HEK293 (cell line): Measurements from ENCODE around the gene TUBB3.
A peak's percentile ranks its signal among the peaks of the same experiment; 100 is the strongest.

ENCODE experiments used
- GFI1B ChIP-seq: fragments of 450-650 bp; formaldehyde crosslinking; IDR thresholded peaks from 2 replicates; pipeline ENCODE4 v1.5.1; 2016; ENCODE audit warnings: missing biosample characterization, missing genetic modification characterization
- MYNN ChIP-seq: fragments of 450-650 bp; formaldehyde crosslinking; IDR thresholded peaks from 2 replicates; pipeline ENCODE4 v1.5.1; 2016; ENCODE audit warnings: missing biosample characterization, missing genetic modification characterization, borderline replicate concordance
- OSR2 ChIP-seq: fragments of 450-650 bp; formaldehyde crosslinking; IDR thresholded peaks from 2 replicates; pipeline ENCODE4 v1.5.1; 2016; ENCODE audit warnings: missing biosample characterization, missing genetic modification characterization
- REPIN1 ChIP-seq: fragments of 450-650 bp; formaldehyde crosslinking; IDR thresholded peaks from 2 replicates; pipeline ENCODE4 v1.5.1; 2017; ENCODE audit warnings: missing biosample characterization, missing genetic modification characterization, low read depth
- ZBTB17 ChIP-seq: fragments of 450-650 bp; formaldehyde crosslinking; IDR thresholded peaks from 2 replicates; pipeline ENCODE4 v1.5.1; 2016; ENCODE audit warnings: missing biosample characterization, missing genetic modification characterization
- ZFP37 ChIP-seq: fragments of 450-650 bp; formaldehyde crosslinking; IDR thresholded peaks from 2 replicates; pipeline ENCODE4 v1.5.1; 2016; ENCODE audit warnings: missing biosample characterization, missing genetic modification characterization
- ZNF10 ChIP-seq: fragments of 450-650 bp; formaldehyde crosslinking; IDR thresholded peaks from 2 replicates; pipeline ENCODE4 v1.5.1; 2017; ENCODE audit warnings: missing biosample characterization, missing genetic modification characterization
- ZNF146 ChIP-seq: fragments of 450-650 bp; formaldehyde crosslinking; IDR thresholded peaks from 2 replicates; pipeline ENCODE4 v1.5.1; 2016; ENCODE audit warnings: missing biosample characterization, missing genetic modification characterization
- ZNF155 ChIP-seq: fragments of 450-650 bp; formaldehyde crosslinking; IDR thresholded peaks from 2 replicates; pipeline ENCODE4 v1.5.1; 2016; ENCODE audit warnings: missing biosample characterization, missing genetic modification characterization
- ZNF214 ChIP-seq: fragments of 450-650 bp; formaldehyde crosslinking; IDR thresholded peaks from 2 replicates; pipeline ENCODE4 v1.5.1; 2017; ENCODE audit warnings: missing biosample characterization, mild to moderate bottlenecking, missing genetic modification characterization, borderline replicate concordance
- ZNF221 ChIP-seq: fragments of 450-650 bp; formaldehyde crosslinking; IDR thresholded peaks from 2 replicates; pipeline ENCODE4 v1.5.1; 2017; ENCODE audit warnings: missing biosample characterization, missing genetic modification characterization, borderline replicate concordance
- ZNF266 ChIP-seq: fragments of 450-650 bp; formaldehyde crosslinking; IDR thresholded peaks from 2 replicates; pipeline ENCODE4 v1.5.1; 2016; ENCODE audit warnings: missing biosample characterization, missing genetic modification characterization, low read depth
- ZNF302 ChIP-seq: fragments of 450-650 bp; formaldehyde crosslinking; IDR thresholded peaks from 2 replicates; pipeline ENCODE4 v1.5.1; 2016; ENCODE audit warnings: missing biosample characterization, missing genetic modification characterization, low read depth
- ZNF341 ChIP-seq: fragments of 450-650 bp; formaldehyde crosslinking; IDR thresholded peaks from 2 replicates; pipeline ENCODE4; 2016; ENCODE audit warnings: low read depth, missing biosample characterization, missing genetic modification characterization
- ZNF48 ChIP-seq: fragments of 450-650 bp; formaldehyde crosslinking; IDR thresholded peaks from 2 replicates; pipeline ENCODE4 v1.5.1; 2016; ENCODE audit warnings: missing biosample characterization, missing genetic modification characterization
- ZNF544 ChIP-seq: fragments of 450-650 bp; formaldehyde crosslinking; IDR thresholded peaks from 2 replicates; pipeline ENCODE4 v1.5.0; 2017; ENCODE audit warnings: missing biosample characterization, missing genetic modification characterization
- ZNF558 ChIP-seq: fragments of 450-650 bp; formaldehyde crosslinking; IDR thresholded peaks from 2 replicates; pipeline ENCODE4 v1.5.1; 2016; ENCODE audit warnings: missing biosample characterization, missing genetic modification characterization
- ZNF561 ChIP-seq: fragments of 450-650 bp; IDR thresholded peaks from 2 replicates; pipeline ENCODE4 v1.5.1; 2018; ENCODE audit warnings: missing biosample characterization, missing genetic modification characterization, borderline replicate concordance
- ZNF600 ChIP-seq: fragments of 450-650 bp; formaldehyde crosslinking; IDR thresholded peaks from 2 replicates; pipeline ENCODE4 v1.5.1; 2016; ENCODE audit warnings: missing biosample characterization, missing genetic modification characterization
- ZNF624 ChIP-seq: fragments of 450-650 bp; formaldehyde crosslinking; IDR thresholded peaks from 2 replicates; pipeline ENCODE4 v1.5.1; 2017; ENCODE audit warnings: missing biosample characterization, missing genetic modification characterization
- ZNF660 ChIP-seq: fragments of 450-650 bp; IDR thresholded peaks from 2 replicates; pipeline ENCODE4 v1.5.1; 2018; ENCODE audit warnings: missing biosample characterization, mild to moderate bottlenecking, missing genetic modification characterization
- ZNF777 ChIP-seq: fragments of 450-650 bp; formaldehyde crosslinking; IDR thresholded peaks from 2 replicates; pipeline ENCODE4 v1.5.1; 2017; ENCODE audit warnings: missing biosample characterization, missing genetic modification characterization, borderline replicate concordance
- TF ChIP-seq, protein P1 (sequence below): fragments of 450-650 bp; formaldehyde crosslinking; IDR thresholded peaks from 2 replicates; pipeline ENCODE4 v1.5.1; 2016; ENCODE audit warnings: missing biosample characterization, missing genetic modification characterization
- TF ChIP-seq, protein P2 (sequence below): fragments of 450-650 bp; formaldehyde crosslinking; IDR thresholded peaks from 2 replicates; pipeline ENCODE4 v1.5.1; 2017; ENCODE audit warnings: missing biosample characterization, missing genetic modification characterization
- TF ChIP-seq, protein P3 (sequence below): fragments of 450-650 bp; formaldehyde crosslinking; IDR thresholded peaks from 2 replicates; pipeline ENCODE4 v1.5.1; 2016; ENCODE audit warnings: missing biosample characterization, missing genetic modification characterization
- TF ChIP-seq, protein P4 (sequence below): fragments of 450-650 bp; formaldehyde crosslinking; IDR thresholded peaks from 2 replicates; pipeline ENCODE4 v1.5.1; 2016; ENCODE audit warnings: missing biosample characterization, missing genetic modification characterization
- TF ChIP-seq, protein P5 (sequence below): fragments of 450-650 bp; IDR thresholded peaks from 2 replicates; pipeline ENCODE4 v1.5.1; 2018; ENCODE audit warnings: missing biosample characterization, mild to moderate bottlenecking, missing genetic modification characterization
- TF ChIP-seq, protein P6 (sequence below): fragments of 450-650 bp; formaldehyde crosslinking; IDR thresholded peaks from 2 replicates; pipeline ENCODE4 v1.5.1; 2016; ENCODE audit warnings: missing biosample characterization, missing genetic modification characterization
- TF ChIP-seq, protein P7 (sequence below): fragments of 450-650 bp; formaldehyde crosslinking; IDR thresholded peaks from 2 replicates; pipeline ENCODE4 v1.5.1; 2016; ENCODE audit warnings: missing biosample characterization, missing genetic modification characterization, low read depth
- TF ChIP-seq, protein P8 (sequence below): fragments of 450-650 bp; formaldehyde crosslinking; IDR thresholded peaks from 2 replicates; pipeline ENCODE4 v1.5.1; 2017; ENCODE audit warnings: missing biosample characterization, missing genetic modification characterization

The TUBB3 gene

DNA sequence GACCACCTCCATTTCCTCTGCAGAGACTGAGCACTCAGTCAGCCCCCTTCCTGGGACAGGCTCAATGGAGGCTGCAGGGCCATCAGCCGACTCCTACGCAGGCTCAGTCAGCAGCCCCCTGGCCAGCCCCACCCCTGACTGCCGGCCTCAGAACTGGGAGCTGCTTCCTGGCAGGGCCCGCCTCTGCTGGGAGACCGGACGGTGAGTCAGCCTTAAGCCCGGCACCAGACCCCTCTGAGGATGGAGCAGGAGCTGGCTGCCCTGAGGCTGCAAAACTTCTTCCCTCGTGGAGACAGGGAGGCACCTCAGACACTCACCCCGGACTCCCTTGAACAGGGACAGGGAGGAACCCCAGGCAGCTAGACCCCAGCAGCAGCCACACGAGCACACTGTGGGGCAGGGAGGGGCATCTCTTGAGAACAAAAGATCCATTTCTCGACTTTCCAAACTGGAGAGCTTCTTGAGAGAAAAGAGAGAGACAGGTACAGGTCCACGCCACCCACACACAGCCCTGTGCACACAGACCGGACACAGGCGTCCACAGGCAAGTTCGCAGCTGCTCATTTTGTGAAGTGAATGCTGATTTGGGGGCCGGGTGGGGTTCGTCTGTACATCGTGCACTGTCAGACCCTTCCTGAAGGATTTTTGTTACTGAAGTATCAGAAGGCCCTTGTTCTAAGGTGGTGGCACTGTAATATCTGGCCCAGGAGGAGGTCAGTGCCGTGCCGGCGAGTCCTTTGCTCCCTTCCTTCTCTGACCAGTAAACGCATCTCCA lies 1.3 kb upstream of the TUBB3 start (continued):
- TF ChIP-seq ZNF777 (no peak), ZNF302 (no peak), ZNF146 (tag by site-specific recombination) (no peak), ZNF558 (tag by site-specific recombination) (no peak), ZNF544 (tag by site-specific recombination) (no peak), ZNF600 (tag by site-specific recombination) (peak; percentile 47), OSR2 (peak; percentile 63), ZNF214 (tag by site-specific recombination) (no peak), ZBTB17 (tag by site-specific recombination) (peak; percentile 95), REPIN1 (no peak), ZNF660 (tag by site-specific recombination) (peak; percentile 59), ZNF10 (tag by site-specific recombination) (peak; percentile 36; the same call in 1 of the 2 replicates), ZNF266 (tag by site-specific recombination) (no peak), ZFP37 (tag by site-specific recombination) (no peak), ZNF561 (tag by site-specific recombination) (no peak), GFI1B (tag by site-specific recombination) (no peak), ZNF341 (tag by site-specific recombination) (no peak), ZNF624 (tag by site-specific recombination) (no peak), ZNF48 (no peak), ZNF155 (tag by site-specific recombination) (no peak), MYNN (tag by site-specific recombination) (no peak), ZNF221 (no peak)
- TF ChIP-seq, protein P1, sequence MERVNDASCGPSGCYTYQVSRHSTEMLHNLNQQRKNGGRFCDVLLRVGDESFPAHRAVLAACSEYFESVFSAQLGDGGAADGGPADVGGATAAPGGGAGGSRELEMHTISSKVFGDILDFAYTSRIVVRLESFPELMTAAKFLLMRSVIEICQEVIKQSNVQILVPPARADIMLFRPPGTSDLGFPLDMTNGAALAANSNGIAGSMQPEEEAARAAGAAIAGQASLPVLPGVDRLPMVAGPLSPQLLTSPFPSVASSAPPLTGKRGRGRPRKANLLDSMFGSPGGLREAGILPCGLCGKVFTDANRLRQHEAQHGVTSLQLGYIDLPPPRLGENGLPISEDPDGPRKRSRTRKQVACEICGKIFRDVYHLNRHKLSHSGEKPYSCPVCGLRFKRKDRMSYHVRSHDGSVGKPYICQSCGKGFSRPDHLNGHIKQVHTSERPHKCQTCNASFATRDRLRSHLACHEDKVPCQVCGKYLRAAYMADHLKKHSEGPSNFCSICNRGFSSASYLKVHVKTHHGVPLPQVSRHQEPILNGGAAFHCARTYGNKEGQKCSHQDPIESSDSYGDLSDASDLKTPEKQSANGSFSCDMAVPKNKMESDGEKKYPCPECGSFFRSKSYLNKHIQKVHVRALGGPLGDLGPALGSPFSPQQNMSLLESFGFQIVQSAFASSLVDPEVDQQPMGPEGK (tag by site-specific recombination): peak; percentile 86
- TF ChIP-seq, protein P2, sequence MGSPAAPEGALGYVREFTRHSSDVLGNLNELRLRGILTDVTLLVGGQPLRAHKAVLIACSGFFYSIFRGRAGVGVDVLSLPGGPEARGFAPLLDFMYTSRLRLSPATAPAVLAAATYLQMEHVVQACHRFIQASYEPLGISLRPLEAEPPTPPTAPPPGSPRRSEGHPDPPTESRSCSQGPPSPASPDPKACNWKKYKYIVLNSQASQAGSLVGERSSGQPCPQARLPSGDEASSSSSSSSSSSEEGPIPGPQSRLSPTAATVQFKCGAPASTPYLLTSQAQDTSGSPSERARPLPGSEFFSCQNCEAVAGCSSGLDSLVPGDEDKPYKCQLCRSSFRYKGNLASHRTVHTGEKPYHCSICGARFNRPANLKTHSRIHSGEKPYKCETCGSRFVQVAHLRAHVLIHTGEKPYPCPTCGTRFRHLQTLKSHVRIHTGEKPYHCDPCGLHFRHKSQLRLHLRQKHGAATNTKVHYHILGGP: no peak
- TF ChIP-seq, protein P3, sequence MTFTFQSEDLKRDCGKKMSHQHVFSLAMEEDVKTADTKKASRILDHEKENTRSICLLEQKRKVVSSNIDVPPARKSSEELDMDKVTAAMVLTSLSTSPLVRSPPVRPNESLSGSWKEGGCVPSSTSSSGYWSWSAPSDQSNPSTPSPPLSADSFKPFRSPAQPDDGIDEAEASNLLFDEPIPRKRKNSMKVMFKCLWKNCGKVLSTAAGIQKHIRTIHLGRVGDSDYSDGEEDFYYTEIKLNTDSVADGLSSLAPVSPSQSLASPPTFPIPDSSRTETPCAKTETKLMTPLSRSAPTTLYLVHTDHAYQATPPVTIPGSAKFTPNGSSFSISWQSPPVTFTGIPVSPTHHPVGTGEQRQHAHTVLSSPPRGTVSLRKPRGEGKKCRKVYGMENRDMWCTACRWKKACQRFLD (tag by site-specific recombination): no peak
- TF ChIP-seq, protein P4, sequence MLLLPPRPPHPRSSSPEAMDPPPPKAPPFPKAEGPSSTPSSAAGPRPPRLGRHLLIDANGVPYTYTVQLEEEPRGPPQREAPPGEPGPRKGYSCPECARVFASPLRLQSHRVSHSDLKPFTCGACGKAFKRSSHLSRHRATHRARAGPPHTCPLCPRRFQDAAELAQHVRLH (tag by site-specific recombination): no peak
- TF ChIP-seq, protein P5, sequence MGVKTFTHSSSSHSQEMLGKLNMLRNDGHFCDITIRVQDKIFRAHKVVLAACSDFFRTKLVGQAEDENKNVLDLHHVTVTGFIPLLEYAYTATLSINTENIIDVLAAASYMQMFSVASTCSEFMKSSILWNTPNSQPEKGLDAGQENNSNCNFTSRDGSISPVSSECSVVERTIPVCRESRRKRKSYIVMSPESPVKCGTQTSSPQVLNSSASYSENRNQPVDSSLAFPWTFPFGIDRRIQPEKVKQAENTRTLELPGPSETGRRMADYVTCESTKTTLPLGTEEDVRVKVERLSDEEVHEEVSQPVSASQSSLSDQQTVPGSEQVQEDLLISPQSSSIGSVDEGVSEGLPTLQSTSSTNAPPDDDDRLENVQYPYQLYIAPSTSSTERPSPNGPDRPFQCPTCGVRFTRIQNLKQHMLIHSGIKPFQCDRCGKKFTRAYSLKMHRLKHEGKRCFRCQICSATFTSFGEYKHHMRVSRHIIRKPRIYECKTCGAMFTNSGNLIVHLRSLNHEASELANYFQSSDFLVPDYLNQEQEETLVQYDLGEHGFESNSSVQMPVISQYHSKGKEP (tag by site-specific recombination): no peak
- TF ChIP-seq, protein P6, sequence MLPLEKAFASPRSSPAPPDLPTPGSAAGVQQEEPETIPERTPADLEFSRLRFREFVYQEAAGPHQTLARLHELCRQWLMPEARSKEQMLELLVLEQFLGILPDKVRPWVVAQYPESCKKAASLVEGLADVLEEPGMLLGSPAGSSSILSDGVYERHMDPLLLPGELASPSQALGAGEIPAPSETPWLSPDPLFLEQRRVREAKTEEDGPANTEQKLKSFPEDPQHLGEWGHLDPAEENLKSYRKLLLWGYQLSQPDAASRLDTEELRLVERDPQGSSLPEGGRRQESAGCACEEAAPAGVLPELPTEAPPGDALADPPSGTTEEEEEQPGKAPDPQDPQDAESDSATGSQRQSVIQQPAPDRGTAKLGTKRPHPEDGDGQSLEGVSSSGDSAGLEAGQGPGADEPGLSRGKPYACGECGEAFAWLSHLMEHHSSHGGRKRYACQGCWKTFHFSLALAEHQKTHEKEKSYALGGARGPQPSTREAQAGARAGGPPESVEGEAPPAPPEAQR (tag by site-specific recombination): no peak
- TF ChIP-seq, protein P7, sequence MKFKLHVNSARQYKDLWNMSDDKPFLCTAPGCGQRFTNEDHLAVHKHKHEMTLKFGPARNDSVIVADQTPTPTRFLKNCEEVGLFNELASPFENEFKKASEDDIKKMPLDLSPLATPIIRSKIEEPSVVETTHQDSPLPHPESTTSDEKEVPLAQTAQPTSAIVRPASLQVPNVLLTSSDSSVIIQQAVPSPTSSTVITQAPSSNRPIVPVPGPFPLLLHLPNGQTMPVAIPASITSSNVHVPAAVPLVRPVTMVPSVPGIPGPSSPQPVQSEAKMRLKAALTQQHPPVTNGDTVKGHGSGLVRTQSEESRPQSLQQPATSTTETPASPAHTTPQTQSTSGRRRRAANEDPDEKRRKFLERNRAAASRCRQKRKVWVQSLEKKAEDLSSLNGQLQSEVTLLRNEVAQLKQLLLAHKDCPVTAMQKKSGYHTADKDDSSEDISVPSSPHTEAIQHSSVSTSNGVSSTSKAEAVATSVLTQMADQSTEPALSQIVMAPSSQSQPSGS: no peak
- TF ChIP-seq, protein P8, sequence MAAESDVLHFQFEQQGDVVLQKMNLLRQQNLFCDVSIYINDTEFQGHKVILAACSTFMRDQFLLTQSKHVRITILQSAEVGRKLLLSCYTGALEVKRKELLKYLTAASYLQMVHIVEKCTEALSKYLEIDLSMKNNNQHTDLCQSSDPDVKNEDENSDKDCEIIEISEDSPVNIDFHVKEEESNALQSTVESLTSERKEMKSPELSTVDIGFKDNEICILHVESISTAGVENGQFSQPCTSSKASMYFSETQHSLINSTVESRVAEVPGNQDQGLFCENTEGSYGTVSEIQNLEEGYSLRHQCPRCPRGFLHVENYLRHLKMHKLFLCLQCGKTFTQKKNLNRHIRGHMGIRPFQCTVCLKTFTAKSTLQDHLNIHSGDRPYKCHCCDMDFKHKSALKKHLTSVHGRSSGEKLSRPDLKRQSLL (tag by site-specific recombination): no peak
